ENCODE data around the gene ERBIN.

DNA sequence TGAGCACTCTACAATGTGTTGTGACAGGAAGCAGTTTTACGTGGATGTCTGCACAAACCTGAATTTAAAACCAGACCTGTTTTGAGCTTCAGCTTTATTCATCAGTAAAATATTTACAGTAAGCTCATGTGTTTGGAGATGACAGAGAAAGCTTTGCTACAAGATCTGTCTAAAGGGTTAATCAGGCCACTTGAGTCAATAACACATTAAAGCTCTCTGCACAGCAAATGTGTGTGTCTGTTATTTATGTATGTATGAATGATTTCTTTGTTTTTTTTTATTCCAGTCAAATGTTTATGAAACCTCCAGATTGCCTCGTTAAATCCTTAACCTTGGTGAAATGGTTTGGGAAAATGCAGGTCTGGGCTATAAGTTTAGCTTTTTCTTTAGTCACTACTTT, 140.5 kb downstream of the ERBIN start:
- TF ChIP-seq, protein P1, sequence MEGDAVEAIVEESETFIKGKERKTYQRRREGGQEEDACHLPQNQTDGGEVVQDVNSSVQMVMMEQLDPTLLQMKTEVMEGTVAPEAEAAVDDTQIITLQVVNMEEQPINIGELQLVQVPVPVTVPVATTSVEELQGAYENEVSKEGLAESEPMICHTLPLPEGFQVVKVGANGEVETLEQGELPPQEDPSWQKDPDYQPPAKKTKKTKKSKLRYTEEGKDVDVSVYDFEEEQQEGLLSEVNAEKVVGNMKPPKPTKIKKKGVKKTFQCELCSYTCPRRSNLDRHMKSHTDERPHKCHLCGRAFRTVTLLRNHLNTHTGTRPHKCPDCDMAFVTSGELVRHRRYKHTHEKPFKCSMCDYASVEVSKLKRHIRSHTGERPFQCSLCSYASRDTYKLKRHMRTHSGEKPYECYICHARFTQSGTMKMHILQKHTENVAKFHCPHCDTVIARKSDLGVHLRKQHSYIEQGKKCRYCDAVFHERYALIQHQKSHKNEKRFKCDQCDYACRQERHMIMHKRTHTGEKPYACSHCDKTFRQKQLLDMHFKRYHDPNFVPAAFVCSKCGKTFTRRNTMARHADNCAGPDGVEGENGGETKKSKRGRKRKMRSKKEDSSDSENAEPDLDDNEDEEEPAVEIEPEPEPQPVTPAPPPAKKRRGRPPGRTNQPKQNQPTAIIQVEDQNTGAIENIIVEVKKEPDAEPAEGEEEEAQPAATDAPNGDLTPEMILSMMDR (IDR thresholded peaks at IDR 0.05 in 2 of 3, conservative IDR thresholded peaks at IDR 0.05 in 1 of 3; ENCODE audit: control insufficient read depth in 2 of 3, extremely low read depth in 1 of 3, insufficient read depth in 1 of 3, low read depth in 3 of 3, low read length in 3 of 3): no peak
- TF ChIP-seq POLR2A (IDR thresholded peaks at IDR 0.05; ENCODE audit: low read depth, low read length) (no peak), SIN3A (IDR thresholded peaks at IDR 0.05; ENCODE audit: low read depth, low read length) (no peak), EZH2 (IDR thresholded peaks at IDR 0.05; ENCODE audit: borderline replicate concordance, control insufficient read depth, low read depth, low read length) (no peak), ASH2L (IDR thresholded peaks at IDR 0.05; ENCODE audit: borderline replicate concordance, low read depth) (no peak), RB1 (IDR thresholded peaks at IDR 0.05; ENCODE audit: borderline replicate concordance) (no peak), HCFC1 (IDR thresholded peaks at IDR 0.05; ENCODE audit: low read length) (no peak)
- TF ChIP-seq, protein P2, sequence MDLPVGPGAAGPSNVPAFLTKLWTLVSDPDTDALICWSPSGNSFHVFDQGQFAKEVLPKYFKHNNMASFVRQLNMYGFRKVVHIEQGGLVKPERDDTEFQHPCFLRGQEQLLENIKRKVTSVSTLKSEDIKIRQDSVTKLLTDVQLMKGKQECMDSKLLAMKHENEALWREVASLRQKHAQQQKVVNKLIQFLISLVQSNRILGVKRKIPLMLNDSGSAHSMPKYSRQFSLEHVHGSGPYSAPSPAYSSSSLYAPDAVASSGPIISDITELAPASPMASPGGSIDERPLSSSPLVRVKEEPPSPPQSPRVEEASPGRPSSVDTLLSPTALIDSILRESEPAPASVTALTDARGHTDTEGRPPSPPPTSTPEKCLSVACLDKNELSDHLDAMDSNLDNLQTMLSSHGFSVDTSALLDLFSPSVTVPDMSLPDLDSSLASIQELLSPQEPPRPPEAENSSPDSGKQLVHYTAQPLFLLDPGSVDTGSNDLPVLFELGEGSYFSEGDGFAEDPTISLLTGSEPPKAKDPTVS (IDR thresholded peaks at IDR 0.05; ENCODE audit: low read depth, low read length): no peak

Measured in GM12878 (cell line).